K562 treated with DMSO at 1 percent for 12 hours (cell line): ENCODE results near the gene PLIN1. TPM values are rescaled to one million over a fixed set of nuclear protein-coding genes. Genes with fewer than 3 reads are reported as not detected.

Source experiments
- total RNA-seq: library from RNA; unstranded; fragments of 300-600 nt; gene quantifications from 2 replicates; pipeline ENCODE4 v1.2.3, GENCODE V29; 2022; ENCODE audit not compliant: insufficient read depth

The PLIN1 gene
- total RNA-seq, result not detected in 2 replicates

GRCh38 chr15:89679212-89679611 is at the start of gene PLIN1:
PLIN1 (minus strand) TSS chr15:89679367; CDS start chr15:89677489, 1,878 bp downstream.

GRCh38 chr15:89690276-89691218 is 11.4 kb upstream of the PLIN1 start, which contains the start of the genes PEX11A and WDR93:
PEX11A (minus strand) TSS chr15:89690754; CDS start chr15:89690632, 122 bp downstream.
WDR93 (plus strand) TSS chr15:89690811; CDS start chr15:89701747, 10,936 bp downstream.

DNA sequence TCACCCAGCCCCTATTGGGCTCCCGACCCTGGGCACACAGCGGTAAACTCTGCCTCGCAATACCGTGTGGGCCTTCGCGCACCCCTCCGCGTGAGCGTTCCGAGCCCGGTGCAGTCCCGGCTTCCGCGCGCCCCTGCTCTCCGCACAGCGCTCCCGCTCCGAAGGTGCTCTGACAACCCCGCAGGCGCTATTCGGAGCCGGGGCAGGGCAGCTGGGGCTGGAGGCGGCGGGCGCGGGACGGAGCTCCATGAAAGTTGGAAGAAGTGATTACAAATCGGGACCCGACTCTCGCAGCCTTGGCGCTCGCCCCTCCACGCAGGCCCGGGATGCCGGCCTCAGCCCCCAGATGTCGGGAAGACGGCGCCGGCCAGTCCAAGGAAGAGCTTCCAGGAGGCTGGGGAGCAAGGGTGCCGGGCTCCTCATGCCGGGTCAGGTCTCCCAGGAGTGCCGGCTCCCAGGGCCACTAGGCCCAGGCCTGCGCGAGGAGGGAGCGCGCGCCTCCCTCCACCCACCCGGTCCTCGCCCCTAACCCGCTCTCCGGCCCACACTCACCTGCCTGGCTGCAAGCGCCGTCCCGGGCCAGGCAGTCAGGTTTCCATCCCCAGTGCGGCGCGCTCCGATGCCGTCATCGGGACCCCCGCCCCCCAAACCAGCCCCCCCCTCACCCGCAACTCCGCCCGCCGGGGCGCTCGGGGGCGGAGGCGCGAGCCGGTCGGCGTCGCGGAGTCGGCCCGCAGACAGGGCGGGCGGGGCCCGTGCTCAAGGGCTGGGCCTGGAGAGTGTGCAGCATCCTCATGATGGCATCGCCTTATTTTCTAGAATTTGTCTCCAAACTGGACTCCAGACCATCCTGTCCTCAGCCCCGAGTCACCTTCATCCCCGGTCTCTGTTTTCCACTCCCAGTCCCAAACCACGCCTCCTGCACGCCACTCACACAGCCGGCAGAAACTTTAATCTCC is 24.0 kb downstream of the PLIN1 start, which contains the start of gene KIF7:
TSS of gene KIF7 (minus strand) at position 621 of the 959 bp plus-strand sequence. CDS start 2,537 bp downstream, outside the sequence.

Other genes with a start within 250 kb of the PLIN1 start
- gene RHCG, start 182.8 kb downstream of the PLIN1 start, total RNA-seq, result not detected in 2 replicates
- 6.4 and 15.1 TPM in 2 replicates for gene TICRR, start 103.9 kb downstream of the PLIN1 start, total RNA-seq
- gene KIF7, start 23.9 kb downstream of the PLIN1 start, total RNA-seq, result 1.2 and 1.6 TPM in 2 replicates
- not detected in 2 replicates for gene PEX11A, start 11.4 kb upstream of the PLIN1 start, total RNA-seq
- gene WDR93, start 11.4 kb upstream of the PLIN1 start, total RNA-seq, result not detected in 2 replicates
- gene MESP1, start 71.9 kb upstream of the PLIN1 start, total RNA-seq, result 0.34 and 0.43 TPM in 2 replicates
- not detected in 2 replicates for gene MESP2, start 97.0 kb upstream of the PLIN1 start, total RNA-seq
- 0.42 and 4.7 TPM in 2 replicates for gene ANPEP, start 135.5 kb upstream of the PLIN1 start, total RNA-seq
- 14.5 and 42.3 TPM in 2 replicates for gene AP3S2, start 214.6 kb upstream of the PLIN1 start, total RNA-seq
- gene ARPIN, start 233.6 kb upstream of the PLIN1 start, total RNA-seq, result not detected in 2 replicates